Dedifferentiated amniotic fluid mesenchymal stem cell (primary cell): Measurements from ENCODE around the gene TOR4A.
"Not testable (repeated sequence)": the region's sequence is repeated elsewhere in the genome, so short reads cannot be mapped to it uniquely, and the experiment has no call there.

Source experiments
- DNase-seq: peaks from one replicate; pipeline ENCODE4 v3.0.0-alpha.2; 2016; ENCODE audit errors: extremely low spot score

Gene TOR4A

DNA sequence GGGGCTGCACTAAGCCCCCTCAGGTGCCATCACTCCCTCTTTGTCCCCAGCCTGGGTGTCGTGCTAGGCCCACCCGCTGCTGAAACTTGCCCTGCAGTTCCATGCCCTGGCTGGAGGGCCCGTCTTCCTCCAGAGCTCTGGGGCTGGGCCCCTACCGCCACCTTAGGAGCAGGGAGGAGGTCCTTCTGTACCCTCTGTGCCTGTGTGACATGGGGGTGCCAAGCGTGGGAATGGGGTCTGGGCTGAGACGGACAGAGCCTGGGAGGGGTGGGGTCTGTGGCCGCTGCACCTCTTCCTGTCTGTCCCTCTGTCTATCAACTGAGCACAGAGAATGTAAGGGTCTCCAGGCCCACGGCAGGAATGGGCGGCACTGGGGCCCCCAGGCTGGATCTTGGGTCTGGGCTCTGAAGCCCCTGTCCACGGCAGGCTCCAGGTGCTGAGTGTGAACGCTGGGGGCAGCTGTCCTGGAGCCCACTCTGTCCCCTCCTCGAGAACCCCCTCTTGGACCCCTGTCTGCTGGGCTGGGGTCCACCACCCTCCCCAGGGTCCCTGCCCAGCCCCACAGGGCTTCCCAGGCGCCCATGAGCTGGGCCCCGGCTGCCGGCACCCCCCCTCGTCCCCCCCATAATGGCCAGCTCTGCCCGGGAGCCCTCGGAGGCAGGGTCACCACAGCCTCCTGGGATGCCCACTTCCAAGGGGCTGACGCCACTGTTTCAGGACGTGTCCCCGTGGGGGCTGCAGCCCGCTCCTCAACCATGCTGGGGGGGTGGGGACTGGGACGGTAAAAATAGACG, 40.4 kb downstream of the TOR4A start:
- DNase-seq: no peak

DNA sequence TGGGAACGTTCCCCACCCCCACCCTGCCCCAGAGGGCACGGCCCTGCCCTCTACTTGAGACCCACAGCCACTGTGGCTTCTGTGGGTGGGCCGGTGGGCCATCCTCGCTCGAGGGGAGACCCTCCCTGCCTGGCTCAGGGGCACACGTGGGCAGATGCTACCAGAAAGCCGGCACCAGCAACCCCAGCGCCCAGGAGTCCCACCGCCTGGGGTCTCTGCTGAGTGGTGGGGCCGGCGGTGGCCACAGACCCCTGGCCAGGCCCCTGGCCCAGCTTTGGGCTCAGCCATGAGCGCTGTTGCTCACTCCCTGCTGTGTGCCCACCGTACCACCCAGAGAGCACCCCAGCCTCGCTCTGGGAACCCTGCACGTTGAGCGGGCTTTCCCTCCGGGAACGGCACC, 41.1 kb downstream of the TOR4A start:
- no peak for DNase-seq

DNA sequence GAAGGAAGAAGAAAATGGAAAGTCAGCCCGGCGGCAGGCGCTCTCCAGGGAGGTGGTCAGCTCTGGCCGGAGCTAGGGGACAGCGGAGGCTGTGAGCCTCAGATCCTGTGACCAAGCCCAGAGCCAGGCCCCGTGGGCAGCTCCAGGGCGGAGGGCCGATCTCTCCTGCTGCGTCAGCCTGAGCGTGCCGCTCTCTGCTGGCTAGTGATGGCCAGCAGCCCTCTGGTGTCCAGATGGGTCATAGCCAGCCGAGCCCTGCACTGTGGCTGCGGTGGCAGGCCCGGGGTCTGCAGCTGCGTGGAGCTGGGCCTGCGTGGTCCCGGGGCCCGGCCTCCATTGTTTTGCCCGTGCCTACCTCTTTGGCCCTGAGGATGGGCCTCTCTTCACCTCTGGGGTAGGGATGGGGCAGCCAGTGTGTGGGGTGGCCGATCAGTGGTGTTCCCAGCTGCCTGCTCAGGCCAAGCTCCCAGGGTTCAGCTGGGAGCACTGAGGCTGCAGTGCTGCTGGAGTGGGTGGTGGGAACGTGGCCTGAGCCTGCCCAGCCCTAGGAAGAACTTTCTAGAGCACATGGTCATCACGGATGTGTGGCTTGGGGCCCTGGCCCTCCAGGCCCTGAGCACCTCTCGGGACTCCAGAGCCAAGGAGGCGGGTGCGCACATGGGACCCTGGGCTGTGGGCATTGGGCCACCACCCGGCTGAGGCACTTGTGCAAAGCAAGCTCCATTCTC, 41.6 kb downstream of the TOR4A start:
- no peak for DNase-seq

DNA sequence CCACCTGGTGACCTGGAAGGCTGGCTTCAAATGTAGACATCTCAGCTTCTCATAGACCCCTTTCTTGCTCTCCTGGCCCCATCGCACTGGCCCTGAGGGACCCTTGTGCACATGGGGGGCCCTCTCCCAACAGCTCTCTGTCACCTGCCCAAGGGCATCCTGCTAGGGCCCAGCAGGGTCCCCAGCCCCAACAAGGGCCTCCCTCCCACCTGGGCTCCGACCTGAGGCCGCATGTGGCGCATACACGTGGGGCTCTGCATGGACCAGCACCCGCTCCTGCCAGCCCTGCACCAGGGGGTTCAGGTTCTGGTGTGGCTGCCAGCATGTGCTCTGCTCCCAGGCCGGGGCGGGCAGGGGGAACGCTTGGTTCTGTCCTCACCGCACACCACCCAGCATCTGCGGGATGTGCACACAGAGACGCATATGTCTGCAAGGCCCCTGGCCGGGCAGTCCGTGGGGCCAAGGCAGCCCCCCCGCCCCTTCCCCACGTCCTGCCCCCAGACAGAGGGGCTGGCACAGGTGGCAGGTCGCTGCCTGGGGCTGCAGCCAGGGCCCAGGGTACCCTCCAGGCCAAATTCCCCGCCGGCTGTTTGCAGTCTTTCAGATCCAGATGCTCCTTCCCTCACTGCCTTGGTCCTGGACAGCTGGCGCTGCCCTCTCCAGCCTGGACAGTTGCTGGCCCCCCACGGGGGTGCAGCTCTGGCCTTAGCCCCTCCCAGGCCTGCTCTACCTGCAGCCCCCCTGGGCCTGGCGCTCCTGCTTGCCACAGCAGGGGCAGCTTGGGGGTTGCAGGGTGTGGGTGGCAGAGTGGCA, 42.4 kb downstream of the TOR4A start:
- DNase-seq: no peak

DNA sequence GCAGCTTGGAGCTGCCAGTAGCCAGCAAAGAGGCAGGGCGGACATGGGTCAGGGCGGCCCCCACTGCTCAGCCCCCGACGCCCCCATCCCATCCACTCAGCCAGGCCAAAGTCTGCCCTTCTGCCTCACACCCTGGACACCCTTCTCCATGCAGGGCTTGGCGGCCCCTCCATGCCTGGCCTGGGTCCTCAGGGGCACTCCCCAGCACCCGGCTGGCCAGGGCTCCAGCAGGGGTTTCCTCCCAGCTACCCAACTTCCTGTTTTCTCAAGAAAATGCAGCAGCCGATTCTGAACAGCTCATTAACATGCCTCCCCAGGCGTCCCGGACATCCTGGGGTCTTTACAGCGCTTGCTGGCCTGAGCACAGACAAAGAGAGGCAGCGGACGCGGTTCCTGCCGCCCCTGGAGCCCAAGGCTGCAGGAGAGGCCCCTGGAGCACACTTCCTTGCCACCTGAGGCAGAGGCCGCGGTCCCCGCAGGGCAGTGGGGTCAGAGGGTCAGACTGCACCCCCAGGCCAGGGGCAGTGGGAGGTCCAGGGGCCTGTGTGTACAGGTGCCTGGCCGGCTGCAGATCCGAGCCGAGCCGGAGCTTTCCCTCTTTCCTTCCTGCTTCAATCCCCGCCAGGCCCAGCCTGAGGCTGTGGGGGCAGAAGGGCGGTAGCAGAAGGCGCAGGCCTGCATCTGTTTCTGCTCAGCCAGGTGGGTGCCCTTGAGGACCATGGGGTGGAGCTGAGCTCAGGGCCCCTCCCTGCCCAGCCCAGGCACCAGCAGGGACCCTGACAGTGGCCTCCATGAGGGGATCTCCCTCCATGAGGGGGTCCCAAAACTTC, 43.2 kb downstream of the TOR4A start:
- no peak for DNase-seq

DNA sequence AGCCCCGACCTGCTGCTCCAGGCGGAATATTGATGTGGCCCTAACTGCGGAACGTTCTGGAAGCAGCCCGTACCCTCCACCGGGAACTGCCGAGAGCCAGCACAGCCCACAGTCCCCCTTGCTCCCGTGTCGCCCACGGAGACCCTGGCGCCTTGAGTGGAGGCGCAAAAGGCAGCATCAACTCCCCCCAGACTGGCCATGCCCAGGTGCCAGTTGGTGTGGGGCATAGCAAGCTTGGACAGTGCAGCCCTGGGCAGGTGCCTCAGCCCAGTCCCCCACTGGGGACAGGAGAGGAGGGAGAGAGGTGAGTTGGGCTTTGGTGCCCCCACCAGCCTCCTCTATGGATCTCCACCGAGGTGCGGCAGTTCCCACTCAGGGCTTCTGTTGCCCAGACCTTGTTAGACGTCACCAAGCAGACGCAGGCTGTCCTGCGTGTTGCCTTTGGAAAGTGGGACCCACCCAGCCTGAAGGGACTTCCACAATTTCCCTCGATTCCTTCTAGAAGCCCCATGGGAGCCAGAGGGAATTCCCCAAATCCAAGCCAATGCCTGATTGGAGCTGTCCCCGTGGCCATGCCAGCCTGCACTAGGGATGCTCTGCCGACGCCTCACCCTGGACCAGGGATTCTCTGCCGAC, 44.3 kb downstream of the TOR4A start:
- DNase-seq: no peak

DNA sequence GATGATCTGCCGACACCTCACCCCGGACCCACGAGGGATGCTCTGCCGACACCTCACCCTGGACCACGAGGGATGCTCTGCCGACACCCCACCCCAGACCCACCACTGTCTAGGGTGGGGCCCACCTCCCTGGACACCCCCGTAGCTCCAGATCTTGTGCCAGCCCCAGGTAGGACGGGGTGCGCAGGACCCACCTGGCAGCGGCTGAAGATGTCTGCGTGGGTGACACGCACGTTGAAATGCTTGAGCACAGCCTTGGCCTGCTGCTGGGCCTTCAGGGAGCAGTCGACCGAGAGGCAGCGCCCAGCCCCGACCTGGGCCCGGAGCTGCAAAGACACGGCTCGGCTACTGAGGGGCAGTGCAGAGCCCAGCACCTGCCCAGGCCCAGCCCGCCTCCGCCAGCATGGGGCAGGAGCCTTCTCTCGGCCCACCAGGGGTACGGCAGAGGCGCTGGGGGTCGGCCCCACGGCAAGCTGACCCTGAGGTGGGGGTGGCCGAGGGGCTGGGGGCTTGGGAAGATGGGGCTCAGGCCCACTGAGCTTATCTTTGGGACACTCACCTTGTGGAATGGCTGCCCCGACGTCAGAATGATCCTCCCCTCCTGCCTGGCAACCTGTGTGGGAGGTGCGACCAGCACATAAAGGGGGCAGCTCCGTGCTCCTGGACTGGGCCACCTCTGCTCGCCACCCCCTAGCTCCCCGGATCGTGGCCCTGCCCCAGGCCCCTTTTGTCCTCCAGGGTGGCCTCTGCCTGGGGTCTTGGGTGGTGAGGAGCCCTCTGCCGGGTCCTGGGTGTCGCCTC, 46.2 kb downstream of the TOR4A start:
- no peak for DNase-seq

DNA sequence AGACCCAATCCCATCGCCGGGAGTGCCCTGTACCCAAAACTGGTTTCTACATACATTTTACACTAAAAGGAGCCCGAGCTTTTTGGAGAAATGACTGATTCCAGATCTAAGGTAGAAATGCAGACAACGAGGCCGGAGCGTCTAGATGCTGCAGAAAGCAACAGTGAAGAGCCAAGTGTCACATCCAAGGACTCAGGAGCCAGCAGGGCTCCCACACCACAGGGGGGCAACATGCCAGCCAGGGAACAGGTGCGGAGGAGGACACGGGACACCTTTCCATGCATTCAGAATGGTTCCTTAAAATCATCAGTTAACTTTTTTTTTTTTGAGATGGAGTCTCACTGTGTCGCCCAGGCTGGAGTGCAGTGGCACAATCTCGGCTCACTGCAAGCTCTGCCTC, 47.6 kb downstream of the TOR4A start:
- DNase-seq: no peak

DNA sequence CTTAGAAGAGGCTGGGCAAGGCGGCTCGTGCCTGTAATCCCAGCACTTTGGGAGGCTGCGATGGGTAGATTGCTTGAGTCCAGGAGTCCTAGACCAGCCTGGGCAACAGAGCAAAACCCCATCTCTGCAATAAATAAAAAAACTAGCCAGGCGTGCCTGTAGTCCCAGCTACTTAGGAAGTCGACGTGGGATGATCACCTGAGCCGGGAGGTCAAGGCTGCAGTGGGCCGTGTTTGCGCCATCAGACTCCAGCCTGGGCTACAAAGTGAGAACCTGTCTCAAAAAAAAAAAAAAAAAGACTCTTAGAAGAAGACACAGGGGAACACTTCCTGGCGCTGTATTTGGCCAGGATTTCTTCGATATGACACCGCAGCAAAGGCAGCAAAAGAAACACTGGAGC, 48.3 kb downstream of the TOR4A start:
- no peak for DNase-seq

DNA sequence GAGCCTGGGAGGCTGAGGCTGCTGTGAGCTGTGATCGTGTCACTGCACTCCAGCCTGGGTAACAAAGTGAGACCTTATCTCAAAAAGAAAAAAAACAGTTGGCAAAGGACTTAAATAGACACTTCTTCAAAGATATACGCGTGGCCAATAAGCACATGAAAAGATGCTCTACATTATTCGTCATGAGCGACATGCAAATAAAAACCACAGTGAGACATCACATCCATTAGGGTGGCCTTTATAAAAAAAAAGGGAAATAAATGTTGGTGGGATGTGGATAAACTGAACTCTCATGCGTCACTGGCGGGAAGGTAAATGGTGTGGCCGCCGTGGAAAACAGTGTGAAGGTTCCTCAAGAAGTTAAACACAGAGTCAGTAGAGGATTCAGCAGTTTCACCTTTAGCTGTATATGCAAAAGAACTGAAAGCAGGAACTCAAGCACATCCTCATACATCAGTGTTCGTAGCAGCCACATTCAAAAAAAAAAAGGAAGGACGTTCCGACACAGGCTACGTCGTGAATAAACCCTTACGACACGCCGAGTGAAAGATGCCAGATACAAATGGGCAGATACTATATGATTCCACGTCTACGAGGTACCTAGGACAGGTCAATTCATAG, 49.0 kb downstream of the TOR4A start:
- no peak for DNase-seq

DNA sequence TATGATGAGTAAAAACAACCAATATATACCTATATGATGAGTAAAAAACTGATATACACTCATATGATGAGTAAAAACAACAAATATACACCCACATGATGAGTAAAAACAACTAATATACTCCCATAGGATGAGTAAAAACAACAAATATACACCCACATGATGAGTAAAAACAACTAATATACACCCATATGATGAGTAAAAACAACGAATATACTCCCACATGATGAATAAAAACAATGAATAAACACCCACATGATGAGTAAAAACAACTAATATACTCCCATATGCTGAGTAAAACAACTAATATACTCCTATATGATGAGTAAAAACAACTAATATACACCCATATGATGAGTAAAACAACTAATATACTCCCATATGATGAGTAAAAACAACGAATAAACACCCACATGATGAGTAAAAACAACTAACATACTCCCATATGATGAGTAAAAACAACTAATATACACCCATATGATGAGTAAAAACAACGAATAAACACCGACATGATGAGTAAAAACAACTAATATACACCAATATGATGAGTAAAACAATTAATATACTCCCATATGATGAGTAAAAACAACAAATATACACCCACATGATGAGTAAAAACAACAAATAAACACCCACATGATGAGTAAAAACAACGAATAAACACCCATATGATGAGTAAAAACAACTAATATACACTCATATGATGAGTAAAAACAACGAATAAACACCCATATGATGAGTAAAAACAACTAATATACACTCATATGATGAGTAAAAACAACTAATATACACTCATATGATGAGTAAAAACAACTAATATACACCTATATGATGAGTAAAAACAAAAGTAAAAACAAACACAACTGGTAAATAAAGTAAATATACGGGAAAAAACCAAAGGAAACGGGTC, 50.4 kb downstream of the TOR4A start:
- not testable (repeated sequence) for DNase-seq

DNA sequence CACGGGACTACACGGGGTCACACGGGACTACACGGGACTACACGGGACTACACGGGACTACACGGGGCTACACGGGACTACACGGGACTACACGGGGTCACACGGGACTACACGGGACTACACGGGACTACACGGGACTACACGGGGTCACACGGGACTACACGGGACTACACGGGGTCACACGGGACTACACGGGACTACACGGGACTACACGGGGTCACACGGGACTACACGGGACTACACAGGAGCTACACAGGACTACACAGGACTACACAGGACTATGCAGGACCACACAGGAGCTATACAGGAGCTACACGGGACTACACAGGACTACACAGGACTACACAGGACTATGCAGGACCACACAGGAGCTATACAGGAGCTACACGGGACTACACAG, 52.1 kb downstream of the TOR4A start:
- not testable (repeated sequence) for DNase-seq

DNA sequence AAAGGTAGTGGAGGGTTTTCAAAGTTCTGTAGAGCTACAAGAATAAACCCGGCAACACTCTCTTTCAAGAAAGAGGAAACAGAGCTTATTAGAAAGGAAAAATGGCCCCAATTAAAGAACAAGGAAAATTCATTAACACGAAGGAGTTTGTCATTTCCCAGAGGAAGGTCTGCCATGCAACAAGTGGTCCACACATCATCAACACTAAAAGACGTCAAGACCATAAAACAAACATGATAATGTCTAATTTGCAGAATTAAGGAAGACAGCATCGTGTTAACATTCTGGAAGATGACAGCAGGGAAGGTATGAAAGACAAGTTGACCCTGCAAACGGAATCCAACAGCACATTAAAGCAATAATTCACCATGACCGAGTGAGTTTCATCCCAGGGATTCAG, 53.2 kb downstream of the TOR4A start:
- no peak for DNase-seq

DNA sequence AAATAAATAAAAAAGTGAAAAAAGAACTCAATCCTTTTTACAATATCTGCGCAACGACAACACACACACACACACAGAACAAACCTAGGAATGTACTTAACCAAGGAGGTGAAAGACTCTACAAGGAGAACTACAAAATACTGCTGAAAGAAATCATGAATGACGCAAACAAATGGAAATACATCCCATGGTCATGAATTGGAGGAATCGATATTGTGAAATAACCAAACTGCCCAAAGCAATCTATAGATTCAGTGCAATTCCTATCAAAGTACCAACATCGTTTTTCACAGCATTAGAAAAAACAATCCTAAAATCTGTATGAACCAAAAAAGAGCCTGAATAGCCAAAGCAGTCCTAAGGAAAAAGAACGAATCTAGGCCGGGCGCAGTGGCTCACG, 54.4 kb downstream of the TOR4A start:
- DNase-seq: no peak
